Measurements from ENCODE around the gene OLFM1.

DNA sequence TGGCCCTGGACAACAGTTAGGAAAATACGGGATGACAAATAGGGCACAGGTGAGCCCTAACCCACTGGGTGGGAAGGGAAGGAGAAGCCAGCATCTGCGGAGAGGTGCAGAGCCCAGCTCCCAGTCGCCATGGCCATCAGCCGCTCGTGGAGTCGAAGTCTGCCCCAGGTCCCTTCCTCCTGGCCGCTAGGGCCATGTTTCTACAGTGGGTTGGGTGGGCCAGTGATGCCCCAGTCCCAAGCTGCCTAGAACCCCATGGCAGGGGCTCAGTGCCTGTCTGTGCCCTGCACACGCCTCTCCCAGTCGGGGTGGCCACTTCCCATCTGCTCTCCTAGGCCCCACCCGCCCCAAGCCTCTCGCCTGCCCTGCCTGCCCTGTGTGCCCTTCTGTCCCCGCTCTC is 34.8 kb downstream of the OLFM1 start:
- TF ChIP-seq, protein P1, sequence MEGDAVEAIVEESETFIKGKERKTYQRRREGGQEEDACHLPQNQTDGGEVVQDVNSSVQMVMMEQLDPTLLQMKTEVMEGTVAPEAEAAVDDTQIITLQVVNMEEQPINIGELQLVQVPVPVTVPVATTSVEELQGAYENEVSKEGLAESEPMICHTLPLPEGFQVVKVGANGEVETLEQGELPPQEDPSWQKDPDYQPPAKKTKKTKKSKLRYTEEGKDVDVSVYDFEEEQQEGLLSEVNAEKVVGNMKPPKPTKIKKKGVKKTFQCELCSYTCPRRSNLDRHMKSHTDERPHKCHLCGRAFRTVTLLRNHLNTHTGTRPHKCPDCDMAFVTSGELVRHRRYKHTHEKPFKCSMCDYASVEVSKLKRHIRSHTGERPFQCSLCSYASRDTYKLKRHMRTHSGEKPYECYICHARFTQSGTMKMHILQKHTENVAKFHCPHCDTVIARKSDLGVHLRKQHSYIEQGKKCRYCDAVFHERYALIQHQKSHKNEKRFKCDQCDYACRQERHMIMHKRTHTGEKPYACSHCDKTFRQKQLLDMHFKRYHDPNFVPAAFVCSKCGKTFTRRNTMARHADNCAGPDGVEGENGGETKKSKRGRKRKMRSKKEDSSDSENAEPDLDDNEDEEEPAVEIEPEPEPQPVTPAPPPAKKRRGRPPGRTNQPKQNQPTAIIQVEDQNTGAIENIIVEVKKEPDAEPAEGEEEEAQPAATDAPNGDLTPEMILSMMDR (IDR thresholded peaks at IDR 0.05; ENCODE audit: low read depth, low read length): no peak
- no peak for TF ChIP-seq EZH2phosphoT487 (IDR thresholded peaks at IDR 0.05; ENCODE audit: low read depth)
